GM20431 (cell line): ENCODE data around the gene NEURL1.

Source experiments
- in situ Hi-C: fragments of 300-500 bp; cut with MseI, MboI; formaldehyde crosslinking; loops from one replicate; pipeline ENCODE4 v1.15.0; 2020; ENCODE audit warnings: low sequenced_read_pairs; ENCODE audit not compliant: unreplicated experiment

Gene NEURL1

GRCh38 chr10:103555712-103556111 lies 62.2 kb downstream of the NEURL1 start:
- in situ Hi-C loops, result no loop called here

- in situ Hi-C loops, result no loop called here
Observed at GRCh38 chr10:103556383-103557007, 63.0 kb downstream of the NEURL1 start.

DNA sequence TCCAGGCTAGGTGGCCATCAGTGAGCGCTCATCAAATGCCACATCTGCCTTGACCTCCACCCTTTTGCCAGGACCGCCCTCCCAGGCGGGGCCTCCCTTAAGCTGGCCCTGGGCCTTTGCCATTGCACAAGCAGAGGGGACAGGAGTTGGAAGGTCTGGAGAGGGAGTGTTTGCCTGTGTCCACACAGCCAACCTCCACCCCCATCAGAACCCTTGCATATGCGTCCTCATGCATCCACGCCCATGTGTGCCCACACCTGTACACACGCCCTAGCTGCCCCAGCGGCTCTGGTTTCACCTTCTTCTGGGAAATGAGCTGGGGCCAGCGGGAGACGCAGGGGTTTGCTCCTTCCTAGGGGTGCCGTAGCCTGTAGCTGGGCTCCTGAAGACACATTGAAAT lies 64.0 kb downstream of the NEURL1 start:
- in situ Hi-C loops, result no loop called here

GRCh38 chr10:103558911-103559310 lies 65.4 kb downstream of the NEURL1 start:
- in situ Hi-C loops, result no loop called here

DNA sequence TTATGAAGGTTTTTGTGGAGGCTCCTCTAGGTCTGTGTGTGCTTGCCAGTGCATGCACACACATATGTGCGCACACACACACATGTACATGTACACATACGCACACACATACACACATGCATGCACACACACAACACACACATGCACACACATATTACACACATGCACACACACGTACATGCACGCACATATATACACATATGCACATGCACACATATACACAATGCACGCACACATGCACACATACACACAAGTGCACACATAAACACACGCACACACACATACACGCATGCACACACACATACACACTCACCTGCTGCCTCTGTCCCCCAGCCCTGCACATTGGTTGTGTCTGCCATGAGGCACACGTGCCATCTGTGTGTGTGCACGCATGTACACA lies 66.3 kb downstream of the NEURL1 start:
- in situ Hi-C loops, result no loop called here

DNA sequence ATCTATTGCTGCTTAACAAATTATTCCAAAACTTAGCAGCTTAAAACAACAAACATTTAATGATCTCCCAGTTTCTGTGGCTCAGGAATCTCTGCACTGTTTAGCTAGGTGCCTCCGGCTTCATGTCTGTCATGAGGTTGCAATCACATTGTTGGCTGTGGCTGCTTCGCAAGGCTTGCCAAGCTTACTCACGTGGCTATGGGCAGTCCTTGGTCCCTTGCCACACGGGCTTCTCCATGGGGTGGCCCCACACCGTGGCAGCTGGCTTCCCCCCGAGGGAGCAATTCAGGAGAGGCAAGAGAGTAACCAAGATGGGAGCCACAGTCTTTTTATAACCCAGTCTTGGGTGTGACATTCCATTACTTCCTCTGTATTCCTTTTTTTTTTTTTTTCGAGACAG lies 67.4 kb downstream of the NEURL1 start:
- in situ Hi-C loops, result no loop called here

DNA sequence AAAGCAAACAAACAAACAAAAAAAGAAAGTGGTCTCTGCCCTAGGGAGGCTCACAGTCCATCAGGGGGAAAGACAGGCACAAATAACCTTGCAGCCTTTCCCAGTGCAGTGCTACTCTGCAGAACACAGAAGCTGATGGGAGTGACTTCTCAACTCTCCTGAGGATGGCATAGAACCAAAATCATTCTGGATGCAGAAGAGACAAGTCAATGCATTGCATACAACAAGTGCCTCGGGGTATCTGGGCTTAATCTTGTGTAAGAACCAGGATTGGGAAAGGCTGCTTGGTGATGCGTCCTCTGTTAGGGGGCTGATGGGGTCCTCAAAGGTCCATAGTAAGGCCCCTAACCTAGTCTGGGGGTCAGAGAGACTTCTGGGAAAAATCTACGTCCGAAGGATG lies 68.9 kb downstream of the NEURL1 start:
- in situ Hi-C loops, result no loop called here

- in situ Hi-C loops, result no loop called here
Observed at GRCh38 chr10:103563231-103564115, 70.0 kb downstream of the NEURL1 start.

GRCh38 chr10:103564116-103564501 lies 70.6 kb downstream of the NEURL1 start:
- in situ Hi-C loops, result no loop called here

DNA sequence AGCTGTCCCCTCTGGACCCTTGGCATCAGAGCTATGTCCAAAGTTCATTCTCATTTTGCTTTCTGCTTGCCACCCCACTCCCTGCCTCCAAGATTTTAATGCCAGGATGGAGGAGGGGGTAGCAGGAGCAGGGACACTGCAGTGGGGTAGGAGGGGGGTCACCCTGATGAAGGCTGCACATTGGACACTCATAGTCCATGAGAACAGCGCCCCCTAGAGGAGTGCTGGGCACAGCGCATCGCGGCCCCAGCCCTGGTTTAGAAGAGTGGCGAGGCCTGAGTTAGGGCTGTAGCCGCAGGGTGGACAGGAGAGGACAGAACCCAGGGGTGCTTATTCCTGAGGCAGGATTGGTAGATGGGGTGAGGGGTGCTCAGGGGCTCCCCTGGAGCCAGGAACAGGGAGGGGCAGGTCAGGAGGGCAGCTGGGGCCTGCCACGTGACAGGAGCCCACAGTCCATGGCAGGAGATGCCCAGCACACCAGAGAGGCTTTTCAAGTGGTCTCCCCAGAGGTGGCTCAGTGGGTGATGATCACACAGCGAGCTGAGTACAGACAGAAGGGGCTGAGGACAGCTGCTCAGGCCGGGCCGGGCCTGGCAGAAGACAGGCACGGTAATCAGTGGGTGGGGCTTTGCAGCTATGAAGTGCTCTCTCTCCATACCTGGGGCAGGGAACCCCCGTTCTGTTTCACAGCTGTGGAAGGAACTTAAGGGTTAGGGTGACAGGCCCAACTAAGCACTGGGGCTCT lies 71.4 kb downstream of the NEURL1 start:
- in situ Hi-C loops, result no loop called here

GRCh38 chr10:103566536-103566935 lies 73.0 kb downstream of the NEURL1 start:
- in situ Hi-C loops, result no loop called here

DNA sequence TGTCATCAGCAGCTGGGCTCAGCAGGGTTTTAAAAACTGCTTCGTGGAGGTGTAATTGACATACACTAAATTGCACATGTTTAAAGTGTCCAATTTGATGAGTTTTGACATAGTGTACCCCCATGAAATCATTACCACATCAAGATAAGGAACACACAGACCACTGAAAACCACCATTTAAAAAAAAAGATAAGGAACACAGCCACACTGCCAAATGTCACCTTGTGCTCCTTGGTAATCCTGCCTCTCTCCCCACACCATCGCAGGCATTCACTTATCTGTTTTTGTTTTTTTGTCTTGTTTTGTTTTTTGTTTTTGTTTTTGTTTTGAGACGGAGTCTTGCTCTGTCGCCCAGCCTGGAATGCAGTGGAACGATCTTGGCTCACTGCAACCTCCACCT lies 75.0 kb downstream of the NEURL1 start:
- in situ Hi-C loops, result no loop called here

- in situ Hi-C loops, result no loop called here
Observed at GRCh38 chr10:103569896-103570295, 76.4 kb downstream of the NEURL1 start.

GRCh38 chr10:103570844-103571655 lies 77.5 kb downstream of the NEURL1 start:
- in situ Hi-C loops, result no loop called here

GRCh38 chr10:103571656-103571975 lies 78.1 kb downstream of the NEURL1 start:
- in situ Hi-C loops, result no loop called here

- in situ Hi-C loops, result no loop called here
Observed at GRCh38 chr10:103572347-103573204, 79.1 kb downstream of the NEURL1 start.

GRCh38 chr10:103573205-103573487 lies 79.6 kb downstream of the NEURL1 start:
- in situ Hi-C loops, result no loop called here

DNA sequence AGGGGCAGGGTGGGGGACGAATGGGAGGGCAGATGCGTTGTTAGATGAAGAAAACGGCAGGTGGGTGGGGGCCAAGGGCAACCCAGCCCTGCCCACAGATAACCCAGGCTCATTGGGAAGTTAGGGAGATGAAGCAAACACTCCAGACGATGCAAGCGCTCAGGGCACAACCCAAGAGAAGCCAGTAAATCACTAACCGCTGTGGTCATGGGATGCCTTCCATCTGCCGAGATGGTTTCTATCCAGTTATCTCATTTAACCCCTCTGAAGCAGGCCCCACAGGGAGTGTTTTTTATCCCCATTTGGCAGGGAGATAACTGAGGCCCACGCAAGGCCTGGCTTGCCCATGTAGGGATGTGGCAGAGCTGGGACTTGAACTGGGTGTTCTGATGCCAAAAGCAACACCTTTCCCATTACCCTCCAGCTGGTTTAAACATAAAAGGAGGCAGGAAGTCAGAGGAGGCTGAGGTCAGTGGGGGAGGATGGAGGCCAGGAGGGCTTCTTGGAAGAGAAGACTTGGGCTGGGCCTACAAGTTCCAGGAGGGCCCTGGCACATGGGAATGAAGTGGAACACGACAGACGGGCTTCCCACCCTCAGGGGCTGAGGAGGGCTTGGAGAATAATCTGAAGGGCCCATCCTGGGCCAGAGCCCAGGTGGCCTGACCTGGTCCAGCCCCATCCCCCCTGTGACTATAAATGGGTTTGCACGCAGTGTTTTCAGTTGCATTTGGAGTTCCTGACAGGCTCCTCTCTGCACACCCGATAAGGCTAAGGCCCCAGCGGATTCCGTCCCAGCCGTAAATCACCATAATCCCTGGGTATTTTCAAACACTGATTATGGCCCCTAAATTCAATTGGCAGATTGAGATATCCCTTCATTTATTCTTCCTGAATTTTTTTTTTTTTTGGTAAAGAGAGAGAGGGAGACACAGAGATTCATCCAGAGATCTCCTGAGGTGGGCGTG lies 80.9 kb downstream of the NEURL1 start:
- in situ Hi-C loops, result no loop called here
